HG03442 (cell line): ENCODE data around the gene ADNP2.

Source experiments
- ATAC-seq: cut with Tn5 transposase; IDR thresholded peaks from one replicate; pipeline ENCODE4 v1.9.1; 2021; ENCODE audit warnings: mild to moderate bottlenecking, moderate library complexity; ENCODE audit not compliant: unreplicated experiment

ADNP2 gene

DNA sequence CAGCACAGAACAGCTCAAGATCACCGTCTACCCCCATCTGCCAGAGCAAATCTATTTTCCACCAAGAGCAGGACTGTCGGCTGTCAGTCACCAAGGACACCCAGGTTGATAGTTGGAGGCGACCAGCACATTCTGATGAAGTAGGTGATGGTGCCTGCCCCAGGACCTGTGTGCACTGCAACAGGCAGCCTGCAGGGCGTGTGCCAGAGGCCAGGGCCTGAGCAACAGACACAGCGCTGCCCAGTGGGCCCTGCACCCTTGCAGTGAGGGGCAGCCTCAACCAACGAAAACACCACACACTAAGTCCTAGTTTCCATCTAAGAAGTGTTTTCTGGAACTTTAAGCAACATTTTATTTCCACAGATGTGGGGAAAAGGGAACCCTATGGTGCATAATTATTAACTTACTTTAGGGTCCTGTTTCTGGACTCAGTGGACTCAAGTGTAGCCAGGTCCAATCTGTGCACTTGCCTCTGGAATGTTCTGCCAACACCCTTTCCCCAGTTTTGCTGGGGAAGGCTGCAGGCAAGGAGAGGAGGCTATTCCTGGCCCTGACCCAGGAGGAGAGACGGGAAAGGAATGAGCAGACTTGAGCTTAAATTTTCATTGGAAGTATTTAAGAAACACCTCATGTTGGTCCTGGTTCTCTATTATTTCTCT lies 61.5 kb downstream of the ADNP2 start:
- no peak for ATAC-seq

GRCh38 chr18:80171054-80171872 lies 62.2 kb downstream of the ADNP2 start:
- ATAC-seq: no peak

- ATAC-seq: no peak
Measured at GRCh38 chr18:80172056-80172455, 63.0 kb downstream of the ADNP2 start.

- ATAC-seq: no peak
Measured at GRCh38 chr18:80173060-80173459, 64.0 kb downstream of the ADNP2 start.

- ATAC-seq: no peak
Measured at GRCh38 chr18:80175451-80176204, 66.6 kb downstream of the ADNP2 start.

DNA sequence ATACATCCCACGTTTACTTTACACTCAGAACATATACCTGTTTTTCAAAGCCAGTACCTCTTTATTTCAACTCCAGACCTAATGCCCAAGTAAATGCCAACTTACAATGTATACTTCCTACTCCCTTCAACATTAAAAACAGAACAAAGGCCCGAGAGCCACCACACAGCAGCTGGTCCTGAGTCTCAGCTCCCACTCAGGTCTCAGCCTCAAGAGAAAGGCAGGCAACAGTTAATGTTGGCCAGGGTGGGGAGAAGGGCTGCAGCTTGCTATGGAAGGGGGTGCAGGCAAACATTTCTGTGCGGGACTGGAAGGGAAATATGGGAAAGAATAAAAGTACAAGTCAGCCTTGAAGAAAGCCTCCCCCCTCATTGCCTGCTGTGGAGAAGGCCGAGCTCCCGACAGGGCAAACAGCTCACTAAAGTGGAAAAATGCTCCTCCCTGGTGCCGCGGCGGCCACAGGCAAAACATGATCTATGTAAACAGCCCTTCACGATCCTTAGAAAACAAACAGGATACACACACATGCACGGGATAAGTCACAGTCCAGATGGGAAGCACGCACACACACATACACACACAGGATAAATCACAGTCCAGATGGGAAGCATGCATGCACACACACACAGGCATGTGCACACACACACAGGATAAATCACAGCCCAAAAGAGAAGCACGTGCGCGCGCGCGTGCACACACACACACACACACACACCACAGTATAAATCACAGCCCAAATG lies 67.4 kb downstream of the ADNP2 start:
- ATAC-seq: no peak

- no peak for ATAC-seq
Measured at GRCh38 chr18:80177128-80177527, 68.1 kb downstream of the ADNP2 start.

DNA sequence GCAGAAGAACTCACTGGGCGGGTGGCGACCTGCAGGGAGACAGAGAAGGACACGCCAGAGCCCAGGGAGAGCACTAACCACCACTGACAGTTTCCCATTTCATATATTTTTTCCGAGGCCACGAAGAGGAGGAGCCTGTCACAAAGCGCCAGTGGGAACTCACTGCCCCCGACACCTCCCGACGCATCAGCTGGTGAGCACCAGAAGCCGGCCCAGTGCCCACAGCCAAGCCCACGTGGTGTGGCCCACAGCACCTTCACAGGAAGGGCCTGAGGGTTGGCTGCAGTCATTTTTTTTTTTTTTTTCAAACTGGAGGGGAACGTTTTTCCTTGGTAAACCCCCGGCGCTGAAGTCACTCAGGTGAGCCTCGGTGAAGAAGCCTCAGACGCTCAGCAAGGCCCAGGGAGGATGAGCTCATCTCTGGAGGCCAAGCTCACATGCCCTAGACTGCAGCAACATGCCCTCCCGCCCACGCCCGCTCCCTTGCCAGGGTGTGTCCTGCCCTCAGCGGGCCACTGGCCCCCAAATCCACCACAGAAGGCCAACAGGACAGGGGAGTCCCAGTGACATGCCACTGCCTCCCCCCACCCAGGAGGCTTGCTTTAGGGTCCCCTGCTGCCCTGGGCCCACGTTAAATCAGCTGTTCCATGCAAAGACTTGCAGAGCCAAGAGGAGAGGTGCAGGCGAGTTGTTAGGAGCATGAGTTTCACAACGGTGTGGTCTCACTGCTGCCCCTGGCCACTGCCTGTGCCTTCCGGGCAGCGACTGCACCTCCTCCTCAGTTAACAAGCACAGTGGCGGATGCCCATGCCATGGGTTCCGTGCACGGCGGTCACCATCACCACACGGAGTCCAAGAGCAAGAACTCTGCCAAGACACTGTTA lies 70.1 kb downstream of the ADNP2 start:
- ATAC-seq: peak; percentile 38

DNA sequence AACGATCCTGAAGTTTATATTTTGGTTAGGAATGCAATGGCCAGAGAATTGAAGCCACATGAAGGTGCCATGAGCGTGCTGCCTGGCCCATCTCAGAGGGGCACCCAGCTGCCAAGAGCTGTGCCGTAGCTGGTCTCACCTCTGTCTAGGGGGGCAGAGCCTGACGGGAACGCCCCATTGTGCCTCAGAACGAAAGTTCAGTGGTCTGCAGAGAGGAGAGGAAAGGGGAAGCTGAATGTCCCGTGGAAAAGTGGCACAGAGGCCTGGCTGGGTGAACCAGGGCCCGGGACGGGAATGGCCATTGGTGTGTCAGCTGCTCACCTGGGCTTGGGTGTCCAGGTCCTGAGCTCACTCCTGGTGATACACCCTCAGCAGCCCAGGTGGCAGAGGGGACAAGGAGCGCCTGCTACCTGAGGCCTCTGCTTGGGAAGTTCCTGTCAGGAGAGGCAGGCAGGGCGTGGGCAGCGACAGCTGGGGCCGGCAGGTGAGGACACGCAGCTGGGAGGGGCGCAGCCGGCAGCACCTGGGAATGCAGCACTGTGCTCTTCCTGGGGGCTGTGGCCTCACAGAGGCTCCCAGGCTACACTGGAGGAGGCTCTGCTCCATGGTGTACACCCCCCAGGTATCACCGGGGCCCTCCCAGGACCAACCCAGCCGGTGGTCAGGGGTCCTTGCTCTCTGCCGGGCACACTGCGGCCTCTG lies 70.9 kb downstream of the ADNP2 start:
- peak; percentile 41 for ATAC-seq

- ATAC-seq: no peak
Measured at GRCh38 chr18:80180778-80181564, 71.9 kb downstream of the ADNP2 start.

DNA sequence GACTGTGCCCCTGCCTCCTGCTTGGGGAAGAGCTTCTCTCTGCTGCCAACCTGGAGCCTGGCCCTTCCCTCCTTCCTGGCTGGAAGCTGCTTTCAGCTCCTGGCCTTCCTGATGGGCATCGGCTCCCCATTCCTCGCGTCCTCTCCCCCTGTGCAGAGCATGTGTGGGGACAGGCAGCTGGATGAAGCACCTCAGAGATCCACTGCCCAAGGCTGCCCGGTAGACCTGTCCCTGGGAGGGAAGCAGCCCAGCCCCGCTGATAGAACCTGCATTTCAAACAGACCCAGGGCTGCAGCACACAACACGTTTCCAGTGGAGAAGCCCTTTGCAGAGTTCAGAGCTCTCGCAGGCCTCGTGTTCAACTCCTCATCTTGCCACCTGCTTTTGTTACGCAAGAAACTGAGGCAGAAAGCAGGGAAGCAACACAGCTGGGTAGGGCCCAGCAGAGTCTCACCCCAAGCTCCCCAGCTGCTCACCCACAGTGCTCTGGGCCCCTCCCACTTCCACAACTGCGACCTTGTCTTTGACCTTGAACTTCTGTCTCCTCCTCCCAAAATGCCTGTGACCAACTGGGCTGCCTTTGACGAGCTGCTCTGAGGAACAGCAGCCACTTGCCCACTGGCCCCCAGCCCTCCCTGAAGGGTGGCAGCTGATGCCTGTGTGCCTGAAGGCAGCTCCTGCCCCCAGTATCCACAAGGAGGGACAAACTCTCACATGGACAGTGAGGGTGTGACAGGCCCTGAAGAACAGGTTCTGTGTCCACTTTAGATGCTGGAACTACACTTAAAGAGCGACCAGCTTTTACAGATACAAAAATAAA lies 72.8 kb downstream of the ADNP2 start:
- no peak for ATAC-seq

DNA sequence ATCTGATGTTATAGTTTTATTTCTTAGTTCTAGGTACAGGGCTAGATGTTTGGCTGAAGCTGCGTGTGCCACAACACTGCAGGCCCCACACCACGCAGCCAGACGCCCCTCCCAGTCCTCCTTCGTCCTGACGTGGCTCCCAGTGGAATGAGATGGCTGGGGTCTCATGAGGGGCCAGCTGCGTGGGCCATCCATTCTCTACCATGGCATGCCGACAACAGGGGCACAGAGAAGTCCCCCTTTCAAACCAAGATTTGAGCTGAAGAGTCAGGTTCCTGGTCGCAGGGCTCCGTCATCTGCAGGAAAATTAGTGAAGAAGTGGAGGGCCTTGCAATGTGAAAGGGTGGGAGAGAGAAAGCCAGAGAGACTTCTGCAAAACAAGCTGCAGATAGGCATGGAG lies 73.8 kb downstream of the ADNP2 start:
- no peak for ATAC-seq

GRCh38 chr18:80183273-80184050 lies 74.4 kb downstream of the ADNP2 start:
- no peak for ATAC-seq

GRCh38 chr18:80184243-80184772 lies 75.2 kb downstream of the ADNP2 start:
- ATAC-seq: no peak

DNA sequence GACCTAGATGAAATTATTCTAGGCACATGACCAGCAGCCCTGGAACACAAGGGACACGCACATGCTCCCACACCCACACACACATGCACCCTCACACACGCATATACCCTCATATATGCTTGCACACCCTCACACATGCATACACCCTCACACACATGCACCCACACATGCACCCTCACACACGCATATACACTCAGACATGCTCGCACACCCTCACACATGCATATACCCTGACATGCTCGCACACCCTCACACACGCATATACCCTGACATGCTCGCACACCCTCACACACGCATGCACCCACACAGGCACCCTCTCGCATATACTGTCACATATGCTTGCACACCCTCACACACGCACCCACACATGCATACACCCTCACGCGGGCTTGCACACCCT lies 76.5 kb downstream of the ADNP2 start:
- ATAC-seq: no peak

DNA sequence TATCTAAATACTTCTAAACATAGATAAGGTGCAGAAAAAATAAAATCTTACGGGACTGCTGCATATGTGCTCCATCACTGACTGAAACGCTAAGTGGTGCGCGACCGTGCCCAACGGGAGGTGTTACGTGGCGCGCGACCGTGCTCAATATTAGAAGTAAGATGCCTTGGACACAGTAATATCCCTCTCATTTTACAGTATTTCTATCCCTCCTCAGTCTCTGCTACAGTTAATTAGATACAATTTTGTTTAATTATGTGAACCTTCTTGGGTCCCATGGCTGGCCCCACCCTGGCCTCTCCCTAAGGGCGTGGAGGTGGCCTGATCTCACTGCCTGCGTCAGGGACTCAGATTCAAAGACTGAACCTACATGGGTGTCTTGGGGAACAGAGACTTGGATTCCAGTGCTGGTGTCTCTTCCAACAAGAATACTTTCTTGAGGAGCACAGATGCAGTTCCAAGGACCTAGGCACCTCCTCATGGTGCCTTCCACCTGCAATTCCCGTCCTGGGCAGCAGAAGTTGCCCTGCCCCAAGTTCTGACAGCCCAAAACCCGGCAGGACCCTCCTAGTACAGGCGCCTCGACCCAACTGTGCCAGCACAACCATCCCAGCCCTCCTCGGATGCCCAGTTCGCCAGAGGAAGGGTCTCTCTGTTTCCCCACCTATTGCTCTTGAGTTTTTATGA lies 79.0 kb downstream of the ADNP2 start:
- no peak for ATAC-seq
